NCI-H524 treated with DMSO at 0.1 percent for 48 hours (cell line): ENCODE measurements around the gene CKAP5.
"Not testable (repeated sequence)": the region's sequence is repeated elsewhere in the genome, so short reads cannot be mapped to it uniquely, and the experiment has no call there.

Experiments used
- DNase-seq: peaks from one replicate; lab custom pipeline; 2025; lab: John Stamatoyannopoulos, UW

The CKAP5 gene

DNA sequence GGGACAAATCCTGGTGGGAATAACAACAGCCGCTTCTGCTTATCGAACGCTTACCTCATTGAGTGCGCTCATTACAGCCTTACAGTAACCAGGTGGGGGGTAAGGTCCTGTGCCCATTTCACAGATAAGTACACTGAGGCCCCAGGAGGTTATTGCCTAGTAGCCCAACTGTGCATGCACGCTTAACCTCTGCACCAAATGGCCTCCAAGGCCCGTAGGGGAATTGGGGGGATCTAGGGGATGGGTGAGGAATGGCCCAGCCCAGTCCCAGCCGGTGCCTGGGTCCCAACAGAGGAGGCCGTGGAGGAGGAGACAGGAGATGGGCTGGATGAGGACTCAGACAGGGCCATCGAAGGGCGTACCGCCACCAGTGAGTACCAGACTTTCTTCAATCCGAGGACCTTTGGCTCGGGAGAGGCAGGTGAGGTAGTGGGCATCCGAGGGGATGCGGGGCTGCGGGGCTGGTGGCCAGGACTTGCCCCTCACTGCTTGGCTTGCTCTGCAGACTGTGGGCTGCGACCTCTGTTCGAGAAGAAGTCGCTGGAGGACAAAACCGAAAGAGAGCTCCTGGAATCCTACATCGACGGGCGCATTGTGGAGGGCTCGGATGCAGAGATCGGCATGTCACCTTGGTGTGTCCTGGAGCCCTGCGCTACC, 119.7 kb downstream of the CKAP5 start:
- no peak for DNase-seq

- DNase-seq, result no peak
These were observed 120.5 kb downstream of the CKAP5 start for GRCh38 chr11:46725338-46726205.

- DNase-seq, result no peak
These were observed 122.0 kb downstream of the CKAP5 start for GRCh38 chr11:46724088-46724487.

GRCh38 chr11:46723359-46723680, 122.8 kb downstream of the CKAP5 start:
- DNase-seq, result no peak

GRCh38 chr11:46722566-46723358, 123.3 kb downstream of the CKAP5 start:
- no peak for DNase-seq

GRCh38 chr11:46721286-46721685, 124.8 kb downstream of the CKAP5 start:
- no peak for DNase-seq

DNA sequence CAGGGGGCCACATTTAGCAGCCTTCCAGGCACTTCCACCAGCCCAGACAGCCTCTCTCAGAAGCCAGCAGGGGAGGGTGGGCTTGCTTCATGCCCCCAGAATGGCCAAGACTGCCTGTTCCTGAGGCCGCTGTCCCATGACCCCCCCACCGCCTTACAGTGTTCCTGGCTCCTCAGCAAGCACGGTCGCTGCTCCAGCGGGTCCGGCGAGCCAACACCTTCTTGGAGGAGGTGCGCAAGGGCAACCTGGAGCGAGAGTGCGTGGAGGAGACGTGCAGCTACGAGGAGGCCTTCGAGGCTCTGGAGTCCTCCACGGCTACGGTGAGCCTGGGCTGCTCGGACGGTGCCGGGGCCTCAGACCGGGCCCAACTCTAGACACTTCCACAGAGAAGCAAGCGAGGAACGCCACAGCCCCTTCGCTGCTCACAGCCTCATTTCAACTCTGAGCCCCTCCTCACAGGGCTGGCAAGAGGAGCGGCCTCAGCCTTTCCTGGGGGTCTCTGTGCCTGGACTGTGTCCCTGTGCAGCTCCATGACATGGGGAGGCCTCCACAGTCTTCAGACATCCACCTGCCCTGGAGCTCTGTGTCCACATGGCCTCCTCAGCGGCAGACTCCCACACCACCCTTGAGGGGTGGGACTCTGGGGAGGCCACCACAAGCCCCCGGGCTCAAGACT, 126.4 kb downstream of the CKAP5 start:
- DNase-seq, result no peak

- DNase-seq, result no peak
These were observed 127.0 kb downstream of the CKAP5 start, which contains the start of gene F2 for GRCh38 chr11:46719048-46719542. Gene F2 (plus strand): TSS chr11:46719213. CDS start chr11:46719236, 23 bp downstream.

- no peak for DNase-seq
These were observed 127.7 kb downstream of the CKAP5 start for GRCh38 chr11:46718155-46719019.

GRCh38 chr11:46717825-46718154, 128.3 kb downstream of the CKAP5 start:
- not testable (repeated sequence) for DNase-seq

GRCh38 chr11:46712874-46713576, 133.1 kb downstream of the CKAP5 start:
- no peak for DNase-seq

DNA sequence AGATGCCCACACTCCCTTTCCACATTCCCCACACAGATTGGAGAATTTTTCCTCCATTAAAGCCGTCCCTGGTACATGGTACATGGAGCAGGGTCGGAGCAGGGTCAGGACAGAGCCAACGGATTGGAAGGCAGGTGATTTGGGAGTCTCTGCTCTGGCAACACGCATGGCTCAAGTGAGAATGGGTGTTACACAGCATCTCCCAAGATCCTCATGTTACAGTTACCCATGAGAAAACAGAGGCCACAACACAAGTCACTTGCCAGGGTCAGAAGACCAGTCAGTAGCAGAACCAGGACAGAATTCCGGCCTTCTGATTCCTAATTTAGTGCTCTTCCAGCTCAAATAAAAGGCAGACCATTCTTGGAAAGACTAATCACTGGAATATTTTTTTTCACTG, 134.8 kb downstream of the CKAP5 start:
- DNase-seq, result no peak

DNA sequence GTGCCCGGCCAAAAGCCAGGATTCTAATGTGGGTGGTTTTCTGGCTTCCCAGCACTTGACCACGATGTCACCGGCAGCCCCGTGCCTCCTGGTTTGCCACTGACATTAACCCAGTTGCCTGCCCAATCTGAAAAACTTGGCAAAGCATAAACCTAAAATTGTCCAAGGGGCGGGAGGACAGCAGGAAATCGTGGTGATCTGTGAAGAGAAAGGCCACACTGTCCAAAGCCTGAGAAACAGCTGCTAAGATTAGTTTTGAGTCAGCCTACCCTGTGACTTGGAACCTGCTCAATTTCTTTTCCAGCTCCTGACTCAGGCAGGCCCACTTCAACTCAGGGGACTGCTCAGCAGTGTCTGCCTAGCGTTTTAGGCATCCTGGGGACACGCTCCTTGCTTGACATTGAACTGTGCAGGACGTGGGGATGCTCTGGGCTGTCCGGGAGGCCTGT, 135.2 kb downstream of the CKAP5 start:
- DNase-seq, result no peak

DNA sequence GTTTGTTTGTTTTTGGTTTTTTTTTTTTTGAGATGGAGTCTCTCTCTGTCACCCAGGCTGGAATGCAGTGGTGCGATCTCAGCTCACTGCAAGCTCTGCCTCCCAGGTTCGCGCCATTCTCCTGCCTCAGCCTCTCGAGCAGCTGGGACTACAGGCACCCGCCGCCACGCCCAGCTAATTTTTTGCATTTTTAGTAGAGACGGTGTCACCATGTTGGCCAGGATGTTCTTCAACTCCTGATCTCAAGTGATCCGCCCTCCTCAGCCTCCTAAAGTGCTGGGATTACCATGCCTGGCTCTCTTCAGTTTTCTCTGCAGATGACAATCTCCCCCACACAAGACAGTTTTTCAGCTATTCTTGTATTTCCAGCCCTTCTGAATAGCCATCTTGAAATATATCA, 136.7 kb downstream of the CKAP5 start:
- DNase-seq, result not testable (repeated sequence)

DNA sequence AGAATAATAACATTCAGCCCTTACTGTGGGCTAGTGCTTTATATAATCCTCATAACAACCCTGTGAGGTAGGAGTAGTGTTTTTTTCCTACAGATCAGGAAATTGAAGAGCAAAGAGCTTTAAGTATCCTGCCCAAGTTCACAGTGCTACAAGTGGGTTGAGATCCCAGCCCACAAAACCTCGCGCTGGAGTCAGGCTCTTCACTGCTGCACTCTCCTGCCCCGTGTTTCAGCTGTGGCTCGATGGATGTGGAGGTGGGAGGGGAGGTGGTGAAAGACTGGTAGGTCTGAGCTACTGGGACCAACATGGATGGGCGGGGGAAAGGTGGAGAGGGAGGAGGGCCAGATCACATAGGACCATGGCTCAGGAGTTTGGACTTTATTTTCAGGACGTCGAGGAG, 139.2 kb downstream of the CKAP5 start:
- no peak for DNase-seq

DNA sequence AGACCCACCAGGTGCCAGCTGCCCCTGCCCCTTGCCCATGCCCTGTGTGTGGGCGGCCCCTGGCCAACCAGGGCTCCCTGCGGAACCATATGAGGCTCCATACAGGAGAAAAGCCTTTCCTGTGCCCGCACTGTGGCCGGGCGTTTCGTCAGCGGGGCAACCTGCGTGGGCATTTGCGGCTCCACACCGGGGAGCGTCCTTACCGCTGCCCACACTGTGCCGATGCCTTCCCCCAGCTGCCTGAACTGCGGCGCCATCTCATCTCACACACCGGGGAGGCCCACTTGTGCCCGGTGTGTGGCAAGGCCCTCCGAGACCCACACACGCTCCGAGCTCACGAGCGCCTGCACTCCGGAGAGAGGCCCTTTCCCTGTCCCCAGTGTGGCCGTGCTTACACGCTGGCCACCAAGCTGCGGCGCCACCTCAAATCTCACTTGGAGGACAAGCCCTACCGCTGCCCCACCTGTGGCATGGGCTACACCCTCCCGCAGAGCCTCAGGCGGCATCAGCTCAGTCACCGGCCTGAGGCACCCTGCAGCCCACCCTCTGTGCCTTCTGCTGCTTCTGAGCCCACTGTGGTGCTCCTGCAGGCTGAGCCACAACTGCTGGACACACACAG, 140.9 kb downstream of the CKAP5 start:
- no peak for DNase-seq

GRCh38 chr11:46701078-46701654, 144.9 kb downstream of the CKAP5 start:
- DNase-seq, result no peak

GRCh38 chr11:46700241-46701077, 145.6 kb downstream of the CKAP5 start, which contains the start of the genes ARHGAP1 and ZNF408:
Gene ARHGAP1 (minus strand): TSS chr11:46700619. CDS start chr11:46696107, 4,512 bp downstream.
Gene ZNF408 (plus strand): TSS chr11:46701031. CDS start chr11:46701048, 17 bp downstream.
- DNase-seq, result peak; percentile 90
